ENCODE data around the gene NRXN3. TPM values are rescaled to one million over a fixed set of nuclear protein-coding genes. Genes with fewer than 3 reads are reported as not detected.

The NRXN3 gene
- polyA plus RNA-seq, 1 donor from 2014 or later, result 110 TPM

DNA sequence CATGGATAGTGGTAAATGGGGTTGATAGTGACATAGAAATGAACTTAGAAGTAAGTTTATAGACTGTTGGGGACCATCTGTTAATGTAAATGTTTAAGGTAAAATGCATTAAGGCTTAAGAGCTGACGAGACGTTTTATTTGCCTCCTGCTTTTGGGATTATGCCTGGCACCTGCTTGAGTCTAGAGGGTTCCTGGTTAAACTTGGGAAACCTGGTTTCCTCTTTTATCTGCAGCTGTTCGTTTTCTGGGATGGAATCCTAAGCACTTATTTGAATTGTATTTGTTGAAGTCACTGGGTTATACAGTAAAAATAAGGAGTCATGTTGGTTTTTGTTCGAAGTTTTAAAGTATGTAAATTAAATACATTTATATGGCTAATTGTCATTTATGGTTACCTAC, 914.7 kb downstream of the NRXN3 start:
- TF ChIP-seq RAD21 (conservative IDR thresholded peaks at IDR 0.05), result no peak
- Histone ChIP-seq H3K36me3 (ENCODE audit: insufficient read depth, low read length) (no peaks in the 10 kb centered on the region), H3K9me2 (ENCODE audit: insufficient read depth, low read length) (no peaks in the 10 kb centered on the region), H4K20me1 (ENCODE audit: insufficient read depth) (no peaks in the 10 kb centered on the region), H3K9me3 (ENCODE audit: low read length) (no peaks in the 10 kb centered on the region), H3K9ac (ENCODE audit: low read length) (no peak overlapping the region), H3K27me3 (ENCODE audit: insufficient read depth, low read depth, low read length) (no peaks in the 10 kb centered on the region), H2AFZ (ENCODE audit: low read depth, low read length) (no peak overlapping the region), H3K79me2 (replicated peaks; ENCODE audit: insufficient read depth, low read length) (no peaks in the 10 kb centered on the region), H3K27ac (ENCODE audit: low read length) (no peak overlapping the region), H3K4me3 (ENCODE audit: low read length) (no peak overlapping the region), H3K4me2 (ENCODE audit: low read length) (no peak overlapping the region), H3F3A (ENCODE audit: insufficient read depth, low read length, poor library complexity, severe bottlenecking) (no peaks in the 10 kb centered on the region)

DNA sequence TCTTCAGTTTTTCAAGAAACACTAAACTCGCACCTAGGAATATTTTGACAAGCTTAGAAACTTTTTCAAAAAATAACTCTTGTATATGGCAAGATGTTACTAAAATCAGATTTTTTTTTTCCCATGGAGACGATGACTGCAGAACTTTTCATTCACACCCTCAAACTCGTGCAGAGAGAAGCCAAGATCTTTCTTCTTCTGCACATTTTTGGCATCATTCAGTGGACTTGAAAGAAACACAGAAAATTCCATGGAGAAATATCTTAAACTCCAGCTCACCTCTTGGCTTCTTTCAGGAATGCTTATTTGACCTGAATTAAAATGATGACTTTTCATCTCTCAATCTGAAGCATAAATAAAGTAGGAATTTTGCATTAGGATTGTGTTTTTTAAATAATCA, 919.4 kb downstream of the NRXN3 start:
- no peak overlapping the region for H2AFZ ChIP-seq (ENCODE audit: low read depth, low read length)
- no peak for TF ChIP-seq SMC3 (conservative IDR thresholded peaks at IDR 0.05; ENCODE audit: poor library complexity)
- no peak for TF ChIP-seq EP300 (conservative IDR thresholded peaks at IDR 0.05; ENCODE audit: poor library complexity, severe bottlenecking)
- TF ChIP-seq POLR2AphosphoS5 (IDR thresholded peaks at IDR 0.05), result no peak
- TF ChIP-seq RAD21 (conservative IDR thresholded peaks at IDR 0.05), result no peak
- no peak for TF ChIP-seq EZH2 (IDR thresholded peaks at IDR 0.05; ENCODE audit: borderline replicate concordance, insufficient read depth, low read length, poor library complexity, severe bottlenecking)
- TF ChIP-seq TAF1 (IDR thresholded peaks at IDR 0.05; ENCODE audit: low read depth), result no peak
- TF ChIP-seq, protein P1, sequence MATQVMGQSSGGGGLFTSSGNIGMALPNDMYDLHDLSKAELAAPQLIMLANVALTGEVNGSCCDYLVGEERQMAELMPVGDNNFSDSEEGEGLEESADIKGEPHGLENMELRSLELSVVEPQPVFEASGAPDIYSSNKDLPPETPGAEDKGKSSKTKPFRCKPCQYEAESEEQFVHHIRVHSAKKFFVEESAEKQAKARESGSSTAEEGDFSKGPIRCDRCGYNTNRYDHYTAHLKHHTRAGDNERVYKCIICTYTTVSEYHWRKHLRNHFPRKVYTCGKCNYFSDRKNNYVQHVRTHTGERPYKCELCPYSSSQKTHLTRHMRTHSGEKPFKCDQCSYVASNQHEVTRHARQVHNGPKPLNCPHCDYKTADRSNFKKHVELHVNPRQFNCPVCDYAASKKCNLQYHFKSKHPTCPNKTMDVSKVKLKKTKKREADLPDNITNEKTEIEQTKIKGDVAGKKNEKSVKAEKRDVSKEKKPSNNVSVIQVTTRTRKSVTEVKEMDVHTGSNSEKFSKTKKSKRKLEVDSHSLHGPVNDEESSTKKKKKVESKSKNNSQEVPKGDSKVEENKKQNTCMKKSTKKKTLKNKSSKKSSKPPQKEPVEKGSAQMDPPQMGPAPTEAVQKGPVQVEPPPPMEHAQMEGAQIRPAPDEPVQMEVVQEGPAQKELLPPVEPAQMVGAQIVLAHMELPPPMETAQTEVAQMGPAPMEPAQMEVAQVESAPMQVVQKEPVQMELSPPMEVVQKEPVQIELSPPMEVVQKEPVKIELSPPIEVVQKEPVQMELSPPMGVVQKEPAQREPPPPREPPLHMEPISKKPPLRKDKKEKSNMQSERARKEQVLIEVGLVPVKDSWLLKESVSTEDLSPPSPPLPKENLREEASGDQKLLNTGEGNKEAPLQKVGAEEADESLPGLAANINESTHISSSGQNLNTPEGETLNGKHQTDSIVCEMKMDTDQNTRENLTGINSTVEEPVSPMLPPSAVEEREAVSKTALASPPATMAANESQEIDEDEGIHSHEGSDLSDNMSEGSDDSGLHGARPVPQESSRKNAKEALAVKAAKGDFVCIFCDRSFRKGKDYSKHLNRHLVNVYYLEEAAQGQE (IDR thresholded peaks at IDR 0.05; ENCODE audit: borderline replicate concordance), result no peak
- TF ChIP-seq MXI1 (conservative IDR thresholded peaks at IDR 0.05; ENCODE audit: poor library complexity, severe bottlenecking), result no peak
- TF ChIP-seq, protein P2, sequence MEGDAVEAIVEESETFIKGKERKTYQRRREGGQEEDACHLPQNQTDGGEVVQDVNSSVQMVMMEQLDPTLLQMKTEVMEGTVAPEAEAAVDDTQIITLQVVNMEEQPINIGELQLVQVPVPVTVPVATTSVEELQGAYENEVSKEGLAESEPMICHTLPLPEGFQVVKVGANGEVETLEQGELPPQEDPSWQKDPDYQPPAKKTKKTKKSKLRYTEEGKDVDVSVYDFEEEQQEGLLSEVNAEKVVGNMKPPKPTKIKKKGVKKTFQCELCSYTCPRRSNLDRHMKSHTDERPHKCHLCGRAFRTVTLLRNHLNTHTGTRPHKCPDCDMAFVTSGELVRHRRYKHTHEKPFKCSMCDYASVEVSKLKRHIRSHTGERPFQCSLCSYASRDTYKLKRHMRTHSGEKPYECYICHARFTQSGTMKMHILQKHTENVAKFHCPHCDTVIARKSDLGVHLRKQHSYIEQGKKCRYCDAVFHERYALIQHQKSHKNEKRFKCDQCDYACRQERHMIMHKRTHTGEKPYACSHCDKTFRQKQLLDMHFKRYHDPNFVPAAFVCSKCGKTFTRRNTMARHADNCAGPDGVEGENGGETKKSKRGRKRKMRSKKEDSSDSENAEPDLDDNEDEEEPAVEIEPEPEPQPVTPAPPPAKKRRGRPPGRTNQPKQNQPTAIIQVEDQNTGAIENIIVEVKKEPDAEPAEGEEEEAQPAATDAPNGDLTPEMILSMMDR (IDR thresholded peaks at IDR 0.05; ENCODE audit: poor library complexity, severe bottlenecking), result no peak
- no peak overlapping the region for H3K27ac ChIP-seq (ENCODE audit: low read length)
- no peaks in the 10 kb centered on the region for H3K9me3 ChIP-seq (ENCODE audit: low read length)
- no peak overlapping the region for H3K4me2 ChIP-seq (ENCODE audit: low read length)
- H3K4me3 ChIP-seq (ENCODE audit: low read length), result no peak overlapping the region
- H3K9ac ChIP-seq (ENCODE audit: low read length), result no peak overlapping the region
- no peaks in the 10 kb centered on the region for H4K20me1 ChIP-seq (ENCODE audit: insufficient read depth)
- no peaks in the 10 kb centered on the region for H3K79me2 ChIP-seq (replicated peaks; ENCODE audit: insufficient read depth, low read length)
- H3K27me3 ChIP-seq (ENCODE audit: insufficient read depth, low read depth, low read length), result no peaks in the 10 kb centered on the region
- H3K9me2 ChIP-seq (ENCODE audit: insufficient read depth, low read length), result no peaks in the 10 kb centered on the region
- H3F3A ChIP-seq (ENCODE audit: insufficient read depth, low read length, poor library complexity, severe bottlenecking), result no peaks in the 10 kb centered on the region
- no peaks in the 10 kb centered on the region for H3K36me3 ChIP-seq (ENCODE audit: insufficient read depth, low read length)

DNA sequence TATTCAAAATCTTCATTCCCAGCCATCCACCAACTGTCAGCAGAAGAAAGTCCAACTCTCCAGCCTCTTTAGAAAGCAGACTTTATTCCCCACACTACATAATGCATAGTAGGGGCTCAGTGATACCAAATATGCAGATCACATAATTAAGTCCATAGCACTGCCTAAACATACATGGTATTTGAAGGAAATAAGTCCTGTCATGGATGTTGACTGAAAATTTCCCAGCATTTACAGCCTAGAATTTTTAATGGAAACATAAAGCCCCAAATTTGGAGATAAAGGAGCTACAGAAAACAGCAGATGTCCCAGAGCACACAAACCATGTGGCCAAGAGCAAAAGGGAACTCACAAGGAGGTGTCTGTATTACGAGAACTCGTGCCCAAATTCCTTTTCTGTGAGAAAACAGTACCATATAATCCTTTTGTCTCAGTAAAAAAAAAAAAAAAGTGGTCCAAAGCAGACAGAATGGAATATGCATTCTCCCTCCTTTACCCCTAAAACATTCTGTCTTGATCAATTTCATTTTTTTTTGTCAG, 920.5 kb downstream of the NRXN3 start:
- H3K9me3 ChIP-seq (ENCODE audit: low read length), result no peaks in the 10 kb centered on the region
- no peak overlapping the region for H3K9ac ChIP-seq (ENCODE audit: low read length)
- H3K27me3 ChIP-seq (ENCODE audit: insufficient read depth, low read depth, low read length), result no peaks in the 10 kb centered on the region
- no peak overlapping the region for H3K4me3 ChIP-seq (ENCODE audit: low read length)
- no peaks in the 10 kb centered on the region for H3K79me2 ChIP-seq (replicated peaks; ENCODE audit: insufficient read depth, low read length)
- H3K4me2 ChIP-seq (ENCODE audit: low read length), result no peak overlapping the region
- H3K9me2 ChIP-seq (ENCODE audit: insufficient read depth, low read length), result no peaks in the 10 kb centered on the region
- H3K36me3 ChIP-seq (ENCODE audit: insufficient read depth, low read length), result no peaks in the 10 kb centered on the region
- H2AFZ ChIP-seq (ENCODE audit: low read depth, low read length), result no peak overlapping the region
- no peak for TF ChIP-seq POLR2AphosphoS5 (IDR thresholded peaks at IDR 0.05)
- TF ChIP-seq TAF1 (IDR thresholded peaks at IDR 0.05; ENCODE audit: low read depth), result no peak
- TF ChIP-seq EZH2 (IDR thresholded peaks at IDR 0.05; ENCODE audit: borderline replicate concordance, insufficient read depth, low read length, poor library complexity, severe bottlenecking), result no peak
- TF ChIP-seq RAD21 (conservative IDR thresholded peaks at IDR 0.05), result no peak
- no peaks in the 10 kb centered on the region for H4K20me1 ChIP-seq (ENCODE audit: insufficient read depth)
- no peak overlapping the region for H3K27ac ChIP-seq (ENCODE audit: low read length)
- no peaks in the 10 kb centered on the region for H3F3A ChIP-seq (ENCODE audit: insufficient read depth, low read length, poor library complexity, severe bottlenecking)
